Endodermal cell (in vitro differentiated cells): ENCODE measurements around the gene KRT72. TPM values are rescaled to one million over a fixed set of nuclear protein-coding genes. Genes with fewer than 3 reads are reported as not detected.

Experiments
- DNase-seq: peaks from one replicate; pipeline ENCODE4 v3.0.0-alpha.2; 2017
- H3K27ac ChIP-seq: 2 replicates; pipeline ENCODE4 v1.5.1; 2013; ENCODE audit warnings: mild to moderate bottlenecking, low read depth, low read length, moderate library complexity
- H3K27me3 ChIP-seq: 2 replicates; pipeline ENCODE4 v1.6.1; 2013; ENCODE audit warnings: mild to moderate bottlenecking, low read length, moderate library complexity; ENCODE audit not compliant: insufficient read depth, control insufficient read depth, poor library complexity, severe bottlenecking
- H3K36me3 ChIP-seq: 2 replicates; pipeline ENCODE4 v1.7.0; 2013; ENCODE audit warnings: mild to moderate bottlenecking, low read length, moderate library complexity; ENCODE audit not compliant: control insufficient read depth, insufficient read depth
- H3K4me1 ChIP-seq: one replicate; pipeline ENCODE4 v1.7.0; 2013; ENCODE audit warnings: low read length; ENCODE audit not compliant: control insufficient read depth, insufficient read depth
- H3K4me3 ChIP-seq: 2 replicates; pipeline ENCODE4 v1.5.1; 2013; ENCODE audit warnings: mild to moderate bottlenecking, low read length, moderate library complexity
- H3K9ac ChIP-seq: 2 replicates; pipeline ENCODE4 v1.6.1; 2013; ENCODE audit warnings: mild to moderate bottlenecking, low read length, moderate library complexity; ENCODE audit not compliant: poor library complexity, severe bottlenecking; ENCODE audit errors: extremely low read depth
- H3K9me3 ChIP-seq: 2 replicates; pipeline ENCODE4 v1.6.1; 2013; ENCODE audit warnings: mild to moderate bottlenecking, low read length, moderate library complexity; ENCODE audit not compliant: control insufficient read depth
- H3K27ac Mint-ChIP-seq: 2 replicates; pipeline ENCODE4 v1.8.0; 2020; ENCODE audit warnings: mixed read lengths
- H3K27me3 Mint-ChIP-seq: 2 replicates; pipeline ENCODE4 v1.8.0; 2021; ENCODE audit warnings: mild to moderate bottlenecking, mixed read lengths; ENCODE audit not compliant: insufficient read depth
- H3K36me3 Mint-ChIP-seq: 2 replicates; pipeline ENCODE4 v1.8.0; 2020; ENCODE audit warnings: low read depth, mixed read lengths
- H3K4me1 Mint-ChIP-seq: 2 replicates; pipeline ENCODE4 v1.8.0; 2020; ENCODE audit warnings: mixed read lengths
- H3K4me3 Mint-ChIP-seq: 2 replicates; pipeline ENCODE4 v1.8.0; 2020; ENCODE audit warnings: mild to moderate bottlenecking, moderate library complexity, mixed read lengths
- H3K9me3 Mint-ChIP-seq: 2 replicates; pipeline ENCODE4 v1.8.0; 2020; ENCODE audit warnings: mild to moderate bottlenecking, mixed read lengths
- CTCF ChIP-seq: fragments of 200-600 bp; sonication (generic); conservative IDR thresholded peaks from 2 replicates; pipeline ENCODE4 v1.5.0; 2021; ENCODE audit warnings: antibody characterized with exemption, mild to moderate bottlenecking
- WGBS, 2 experiments: methylation state at CpG; one replicate each; pipeline versions ENCODE4 v1.1.5 to v1.1.7; 2013; ENCODE audit warnings: missing lambda C conversion rate in 2 of 2, mixed read lengths in 1 of 2; ENCODE audit not compliant: insufficient coverage in 1 of 2, insufficient read length in 1 of 2; 5-methylcytosine and 5-hydroxymethylcytosine counted together
- total RNA-seq, 2 donors: library from RNA; stranded (reverse); fragmentation: NEBNext Ultra II Directional in 1 of 2; extraction: Animal tissue kit (Norgen Biotek cat#: 25700) in 1 of 2; gene quantifications; 2 replicates in 1 of 2; 3 replicates in 1 of 2; pipeline ENCODE4 v1.2.1, GENCODE V29; 2021

The KRT72 gene
- total RNA-seq, 2 donors from 2014 or later: not detected

- peaks cover 4% of the 10 kb centered on the region for H3K4me1 Mint-ChIP-seq
- H3K27ac Mint-ChIP-seq: no peak overlapping the region
- Histone ChIP-seq H3K36me3 (no peaks in the 10 kb centered on the region), H3K9me3 (no peaks in the 10 kb centered on the region), H3K27ac (no peak overlapping the region), H3K4me1 (no peaks in the 10 kb centered on the region), H3K4me3 (no peak overlapping the region), H3K27me3 (no peaks in the 10 kb centered on the region), H3K9ac (no peak overlapping the region)
- peaks cover 11% of the 10 kb centered on the region for H3K27me3 Mint-ChIP-seq
- H3K36me3 Mint-ChIP-seq: no peaks in the 10 kb centered on the region
- no peaks in the 10 kb centered on the region for H3K9me3 Mint-ChIP-seq
- peak; percentile 36 for DNase-seq
- 94% methylated on average over 6 of the region's 6 CpGs; no CpG with 5 or more reads in 1 of the 2 experiments for WGBS, 2 experiments
- no peak for TF ChIP-seq CTCF
- no peak overlapping the region for H3K4me3 Mint-ChIP-seq
Observed at GRCh38 chr12:52581481-52581880, 19.8 kb downstream of the KRT72 start.

- Mint-ChIP-seq H3K27ac (no peak overlapping the region), H3K9me3 (no peaks in the 10 kb centered on the region), H3K4me3 (no peak overlapping the region), H3K27me3 (peaks cover 11% of the 10 kb centered on the region), H3K36me3 (no peaks in the 10 kb centered on the region), H3K4me1 (peaks cover 4% of the 10 kb centered on the region)
- H3K27ac ChIP-seq: no peak overlapping the region
- H3K36me3 ChIP-seq: no peaks in the 10 kb centered on the region
- H3K27me3 ChIP-seq: no peaks in the 10 kb centered on the region
- no peak overlapping the region for H3K4me3 ChIP-seq
- H3K4me1 ChIP-seq: no peaks in the 10 kb centered on the region
- H3K9ac ChIP-seq: no peak overlapping the region
- WGBS, 2 experiments: 92 to 98% methylated on average over 6 to 7 of the region's 7 CpGs
- DNase-seq: no peak
- H3K9me3 ChIP-seq: no peaks in the 10 kb centered on the region
- no peak for TF ChIP-seq CTCF
Observed at GRCh38 chr12:52581066-52581465, 20.2 kb downstream of the KRT72 start.

DNA sequence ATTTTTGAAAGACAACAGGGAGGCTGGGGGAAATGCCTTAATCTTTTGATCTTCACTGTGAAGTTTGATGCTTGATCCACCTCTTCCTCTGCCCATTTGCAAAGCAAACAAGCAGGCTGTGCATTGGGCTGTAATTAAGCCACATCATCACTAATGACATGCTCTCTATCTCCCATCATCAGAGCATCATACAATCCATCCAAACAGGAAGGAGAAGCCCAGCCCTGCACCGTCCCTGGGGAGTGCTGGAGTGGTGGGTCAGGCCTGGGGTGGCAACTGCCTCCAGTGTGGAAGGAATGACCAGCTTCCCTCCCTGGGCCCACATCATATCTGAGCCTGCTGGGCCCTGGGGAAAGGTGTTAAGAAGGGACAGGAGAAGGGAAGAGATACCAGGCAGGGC lies 20.8 kb downstream of the KRT72 start:
- Histone ChIP-seq H3K27ac (no peak overlapping the region), H3K36me3 (no peaks in the 10 kb centered on the region), H3K9me3 (no peaks in the 10 kb centered on the region), H3K9ac (no peak overlapping the region), H3K27me3 (no peaks in the 10 kb centered on the region), H3K4me1 (no peaks in the 10 kb centered on the region), H3K4me3 (no peak overlapping the region)
- DNase-seq: peak; percentile 46
- Mint-ChIP-seq H3K27ac (no peak overlapping the region), H3K4me3 (no peak overlapping the region), H3K27me3 (peaks cover 9% of the 10 kb centered on the region), H3K4me1 (peaks cover 4% of the 10 kb centered on the region), H3K36me3 (no peaks in the 10 kb centered on the region), H3K9me3 (no peaks in the 10 kb centered on the region)
- TF ChIP-seq CTCF: no peak
- 90% methylated on average over 1 of the region's 1 CpG; no CpG with 5 or more reads in 1 of the 2 experiments for WGBS, 2 experiments
